GM12891 (cell line): Measurements from ENCODE around the gene PDZRN3.

Experiments used
- PAX5 ChIP-seq: IDR thresholded peaks from 2 replicates; pipeline ENCODE4 v1.6.1; 2011; ENCODE audit warnings: low read length, moderate library complexity, mild to moderate bottlenecking; ENCODE audit not compliant: insufficient read depth, severe bottlenecking
- POLR2A ChIP-seq: IDR thresholded peaks from 2 replicates; pipeline ENCODE4 v1.6.1; 2011; ENCODE audit warnings: low read depth, low read length, control low read depth
- POLR2AphosphoS5 ChIP-seq: IDR thresholded peaks from 2 replicates; pipeline ENCODE4 v1.6.1; 2011; ENCODE audit warnings: low read depth, low read length, control low read depth
- TAF1 ChIP-seq: IDR thresholded peaks from 2 replicates; pipeline ENCODE4 v1.6.1; 2011; ENCODE audit warnings: low read depth, low read length, control low read depth

GRCh38 chr3:73624821-73625665, at the start of gene PDZRN3:
- TF ChIP-seq POLR2A, result no peak
- no peak for TF ChIP-seq PAX5
- no peak for TF ChIP-seq POLR2AphosphoS5
- no peak for TF ChIP-seq TAF1
